HepG2 (cell line): ENCODE data around the gene HSD17B8. TPM values are rescaled to one million over a fixed set of nuclear protein-coding genes. Genes with fewer than 3 reads are reported as not detected.

Experiments used
- CBFB ChIP-seq: sonication (generic); formaldehyde crosslinking; IDR thresholded peaks from 2 replicates; pipeline ENCODE4 v1.4.0; 2020; ENCODE audit warnings: missing genetic modification reagents
- HOXA7 ChIP-seq: sonication (generic); formaldehyde crosslinking; IDR thresholded peaks from 2 replicates; pipeline ENCODE4 v1.8.1; 2022; ENCODE audit warnings: mild to moderate bottlenecking, missing genetic modification reagents, moderate library complexity
- ISX ChIP-seq: sonication (generic); formaldehyde crosslinking; conservative IDR thresholded peaks from 2 replicates; pipeline ENCODE4 v1.5.0; 2020; ENCODE audit warnings: missing genetic modification reagents
- KLF15 ChIP-seq: sonication (generic); formaldehyde crosslinking; IDR thresholded peaks from 2 replicates; pipeline ENCODE4 v1.8.1; 2023; ENCODE audit warnings: borderline replicate concordance, mild to moderate bottlenecking, inconsistent platforms, missing genetic modification reagents, mixed read lengths
- MXD1 ChIP-seq: sonication (generic); formaldehyde crosslinking; IDR thresholded peaks from 2 replicates; pipeline ENCODE4 v1.4.0; 2020; ENCODE audit warnings: mild to moderate bottlenecking, missing genetic modification reagents
- MXI1 ChIP-seq: IDR thresholded peaks from 3 replicates; pipeline ENCODE4 v1.6.1; 2012; ENCODE audit warnings: low read depth, low read length, inconsistent platforms, borderline replicate concordance
- NKX3-1 ChIP-seq: sonication (generic); formaldehyde crosslinking; IDR thresholded peaks from 2 replicates; pipeline ENCODE4 v1.5.0; 2020; ENCODE audit warnings: missing genetic modification reagents
- SMYD3 ChIP-seq: sonication (generic); formaldehyde crosslinking; IDR thresholded peaks from 2 replicates; pipeline ENCODE4 v1.8.1; 2023; ENCODE audit warnings: mild to moderate bottlenecking, missing genetic modification reagents
- ZBTB7B ChIP-seq: sonication (generic); formaldehyde crosslinking; IDR thresholded peaks from 2 replicates; pipeline ENCODE4 v1.4.0; 2020; ENCODE audit warnings: missing genetic modification reagents
- ZEB1 ChIP-seq: IDR thresholded peaks from 2 replicates; pipeline ENCODE4 v1.6.1; 2012; ENCODE audit warnings: mild to moderate bottlenecking, low read depth, inconsistent platforms; ENCODE audit not compliant: insufficient replicate concordance
- ZNF510 ChIP-seq: sonication (generic); formaldehyde crosslinking; IDR thresholded peaks from 2 replicates; pipeline ENCODE4 v1.4.0; 2020; ENCODE audit warnings: low read depth, mild to moderate bottlenecking, missing genetic modification reagents
- ZNF597 ChIP-seq: sonication (generic); formaldehyde crosslinking; IDR thresholded peaks from 2 replicates; pipeline ENCODE4 v1.5.0; 2020; ENCODE audit warnings: missing genetic modification reagents
- ZNF740 ChIP-seq: sonication (generic); formaldehyde crosslinking; IDR thresholded peaks from 2 replicates; pipeline ENCODE4 v1.4.0; 2020; ENCODE audit warnings: missing genetic modification reagents
- ZSCAN12 ChIP-seq: sonication (generic); formaldehyde crosslinking; IDR thresholded peaks from 2 replicates; pipeline ENCODE4 v1.9.0; 2021; ENCODE audit warnings: mild to moderate bottlenecking, missing genetic modification reagents
- ZSCAN29 ChIP-seq: sonication (generic); formaldehyde crosslinking; conservative IDR thresholded peaks from 2 replicates; pipeline ENCODE4 v1.4.0; 2020; ENCODE audit warnings: mild to moderate bottlenecking, missing genetic modification reagents
- ZSCAN30 ChIP-seq: sonication (generic); formaldehyde crosslinking; IDR thresholded peaks from 2 replicates; pipeline ENCODE4 v1.5.0; 2020; ENCODE audit warnings: mild to moderate bottlenecking, missing genetic modification reagents
- polyA plus RNA-seq, 8 experiments: library from polyadenylated mRNA; depleted of rRNA in 3 of 8; stranded (reverse) in 7 of 8; unstranded in 1 of 8; fragments of >200 nt; fragmentation: Illumina TruSeq in 4 of 8; extraction: Trizol in 4 of 8; gene quantifications; 2 replicates each; pipeline versions ENCODE4 v1.2.1 to v1.2.3, GENCODE V29; 2011 to 2016; ENCODE audit warnings: low read depth in 4 of 8, missing spikeins in 1 of 8, mixed read lengths in 1 of 8; ENCODE audit not compliant: insufficient read depth in 1 of 8
- total RNA-seq, 5 experiments: library from RNA; depleted of rRNA; stranded (reverse); fragments of >200 nt; fragmentation: Illumina TruSeq; extraction: Trizol; gene quantifications; 2 replicates each; pipeline ENCODE4 v1.2.3, GENCODE V29; 2016; ENCODE audit warnings: low read depth in 1 of 5
- TF ChIP-seq, protein P1 (sequence below): sonication (generic); formaldehyde crosslinking; IDR thresholded peaks from 2 replicates; pipeline ENCODE4 v1.5.0; 2020; ENCODE audit warnings: missing genetic modification reagents, mild to moderate bottlenecking, borderline replicate concordance
- TF ChIP-seq, protein P2 (sequence below): sonication (generic); formaldehyde crosslinking; IDR thresholded peaks from 2 replicates; pipeline ENCODE4; 2020; ENCODE audit warnings: missing genetic modification reagents, mild to moderate bottlenecking, borderline replicate concordance
- TF ChIP-seq, protein P3 (sequence below): sonication (generic); formaldehyde crosslinking; IDR thresholded peaks from 2 replicates; pipeline ENCODE4 v1.9.0; 2021; ENCODE audit warnings: missing genetic modification reagents, borderline replicate concordance
- TF ChIP-seq, protein P4 (sequence below): sonication (generic); formaldehyde crosslinking; IDR thresholded peaks from 2 replicates; pipeline ENCODE4 v1.5.0; 2020; ENCODE audit warnings: missing genetic modification reagents

Gene HSD17B8
- total and polyA plus RNA-seq, 2 of the 13 experiments (the other 11 are each of a cell fraction or from before 2014, with no cell fraction given): 12.6 to 20.1 TPM

- TF ChIP-seq, protein P1, sequence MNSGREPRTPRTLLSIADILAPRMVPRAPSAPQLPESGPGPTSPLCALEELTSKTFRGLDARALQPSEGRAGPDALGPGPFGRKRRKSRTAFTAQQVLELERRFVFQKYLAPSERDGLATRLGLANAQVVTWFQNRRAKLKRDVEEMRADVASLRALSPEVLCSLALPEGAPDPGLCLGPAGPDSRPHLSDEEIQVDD: no peak
- TF ChIP-seq ISX (CRISPR knock-in tag) (no peak), HOXA7 (no peak), MXD1 (CRISPR knock-in tag) (no peak), ZEB1 (no peak), KLF15 (CRISPR knock-in tag) (peak; percentile 68; the same call in 1 of the 2 replicates), ZNF597 (no peak), MXI1 (peak; percentile 44; the same call in 1 of the 3 replicates), ZSCAN30 (CRISPR knock-in tag) (no peak), ZSCAN29 (CRISPR knock-in tag) (peak; percentile 77; the same call in 1 of the 2 replicates), ZBTB7B (CRISPR knock-in tag) (peak; percentile 93), ZNF510 (CRISPR knock-in tag) (no peak), ZSCAN12 (no peak), CBFB (CRISPR knock-in tag) (no peak; the same call in 1 of the 2 replicates), NKX3-1 (peak; percentile 52; the same call in 1 of the 2 replicates), ZNF740 (CRISPR knock-in tag) (0 out of 2 replicates have a peak, but pooled peaks have one; percentile 50), SMYD3 (peak; percentile 63; the same call in 1 of the 2 replicates)
- TF ChIP-seq, protein P2, sequence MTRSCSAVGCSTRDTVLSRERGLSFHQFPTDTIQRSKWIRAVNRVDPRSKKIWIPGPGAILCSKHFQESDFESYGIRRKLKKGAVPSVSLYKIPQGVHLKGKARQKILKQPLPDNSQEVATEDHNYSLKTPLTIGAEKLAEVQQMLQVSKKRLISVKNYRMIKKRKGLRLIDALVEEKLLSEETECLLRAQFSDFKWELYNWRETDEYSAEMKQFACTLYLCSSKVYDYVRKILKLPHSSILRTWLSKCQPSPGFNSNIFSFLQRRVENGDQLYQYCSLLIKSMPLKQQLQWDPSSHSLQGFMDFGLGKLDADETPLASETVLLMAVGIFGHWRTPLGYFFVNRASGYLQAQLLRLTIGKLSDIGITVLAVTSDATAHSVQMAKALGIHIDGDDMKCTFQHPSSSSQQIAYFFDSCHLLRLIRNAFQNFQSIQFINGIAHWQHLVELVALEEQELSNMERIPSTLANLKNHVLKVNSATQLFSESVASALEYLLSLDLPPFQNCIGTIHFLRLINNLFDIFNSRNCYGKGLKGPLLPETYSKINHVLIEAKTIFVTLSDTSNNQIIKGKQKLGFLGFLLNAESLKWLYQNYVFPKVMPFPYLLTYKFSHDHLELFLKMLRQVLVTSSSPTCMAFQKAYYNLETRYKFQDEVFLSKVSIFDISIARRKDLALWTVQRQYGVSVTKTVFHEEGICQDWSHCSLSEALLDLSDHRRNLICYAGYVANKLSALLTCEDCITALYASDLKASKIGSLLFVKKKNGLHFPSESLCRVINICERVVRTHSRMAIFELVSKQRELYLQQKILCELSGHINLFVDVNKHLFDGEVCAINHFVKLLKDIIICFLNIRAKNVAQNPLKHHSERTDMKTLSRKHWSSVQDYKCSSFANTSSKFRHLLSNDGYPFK (CRISPR knock-in tag): no peak
- TF ChIP-seq, protein P3, sequence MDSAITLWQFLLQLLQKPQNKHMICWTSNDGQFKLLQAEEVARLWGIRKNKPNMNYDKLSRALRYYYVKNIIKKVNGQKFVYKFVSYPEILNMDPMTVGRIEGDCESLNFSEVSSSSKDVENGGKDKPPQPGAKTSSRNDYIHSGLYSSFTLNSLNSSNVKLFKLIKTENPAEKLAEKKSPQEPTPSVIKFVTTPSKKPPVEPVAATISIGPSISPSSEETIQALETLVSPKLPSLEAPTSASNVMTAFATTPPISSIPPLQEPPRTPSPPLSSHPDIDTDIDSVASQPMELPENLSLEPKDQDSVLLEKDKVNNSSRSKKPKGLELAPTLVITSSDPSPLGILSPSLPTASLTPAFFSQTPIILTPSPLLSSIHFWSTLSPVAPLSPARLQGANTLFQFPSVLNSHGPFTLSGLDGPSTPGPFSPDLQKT (CRISPR knock-in tag): no peak
- TF ChIP-seq, protein P4, sequence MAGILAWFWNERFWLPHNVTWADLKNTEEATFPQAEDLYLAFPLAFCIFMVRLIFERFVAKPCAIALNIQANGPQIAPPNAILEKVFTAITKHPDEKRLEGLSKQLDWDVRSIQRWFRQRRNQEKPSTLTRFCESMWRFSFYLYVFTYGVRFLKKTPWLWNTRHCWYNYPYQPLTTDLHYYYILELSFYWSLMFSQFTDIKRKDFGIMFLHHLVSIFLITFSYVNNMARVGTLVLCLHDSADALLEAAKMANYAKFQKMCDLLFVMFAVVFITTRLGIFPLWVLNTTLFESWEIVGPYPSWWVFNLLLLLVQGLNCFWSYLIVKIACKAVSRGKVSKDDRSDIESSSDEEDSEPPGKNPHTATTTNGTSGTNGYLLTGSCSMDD (CRISPR knock-in tag): no peak
Observed at GRCh38 chr6:33198159-33198852, 6.1 kb upstream of the HSD17B8 start (continued).
